Left ventricle myocardium inferior (tissue), 1 donor: ENCODE measurements around the gene GMPPA. TPM values are rescaled to one million over a fixed set of nuclear protein-coding genes. Genes with fewer than 3 reads are reported as not detected.
A peak's percentile ranks its signal among the peaks of the same experiment; 100 is the strongest.

Experiments
- DNase-seq: peaks from one replicate; pipeline ENCODE4 v3.0.0-alpha.2; 2020
- H3K27ac ChIP-seq: fragments of 200-600 bp; replicated peaks from 2 replicates; pipeline ENCODE4 v1.8.0; 2021
- H3K27me3 ChIP-seq: fragments of 200-600 bp; 2 replicates; pipeline ENCODE4 v1.8.0; 2021; ENCODE audit warnings: low read depth
- H3K36me3 ChIP-seq: fragments of 200-600 bp; 2 replicates; pipeline ENCODE4 v1.8.0; 2021
- H3K4me1 ChIP-seq: fragments of 200-600 bp; 2 replicates; pipeline ENCODE4 v1.8.0; 2021
- H3K4me3 ChIP-seq: fragments of 200-600 bp; 2 replicates; pipeline ENCODE4 v1.8.0; 2021; ENCODE audit warnings: mild to moderate bottlenecking, moderate library complexity
- H3K9me3 ChIP-seq: fragments of 200-600 bp; replicated peaks from 2 replicates; pipeline ENCODE4 v1.8.0; 2021
- intact Hi-C: fragments of 100-400 bp; cut with micrococcal nuclease; formaldehyde crosslinking; loops from one replicate; pipeline ENCODE4 v1.11.0; 2022
- total RNA-seq: library from RNA; stranded (reverse); fragmentation: NEBNext Ultra II Directional; extraction: Animal tissue kit (Norgen Biotek cat#: 25700); gene quantifications from one replicate; pipeline ENCODE4 v1.2.1, GENCODE V29; 2021
- TF ChIP-seq, protein P1 (sequence below): fragments of 200-600 bp; IDR thresholded peaks from 2 replicates; pipeline ENCODE4 v1.8.0; 2021; ENCODE audit warnings: antibody characterized with exemption, mild to moderate bottlenecking, borderline replicate concordance
- donor health status: DM: no; HTN: yes; CAD: no; lungs with severe emphysema.

The GMPPA gene
- total RNA-seq, 1 donor from 2014 or later = 22.0 TPM

GRCh38 chr2:219460424-219460926, 38.2 kb upstream of the GMPPA start:
- DNase-seq = peak; percentile 77
- Histone ChIP-seq H3K36me3 (peaks cover 9% of the 10 kb centered on the region), H3K4me1 (peaks cover 57% of the 10 kb centered on the region), H3K9me3 (no peaks in the 10 kb centered on the region), H3K27me3 (peaks cover 16% of the 10 kb centered on the region), H3K27ac (peak overlapping the region; percentile 87), H3K4me3 (peak overlapping the region; percentile 64)
- TF ChIP-seq, protein P1, sequence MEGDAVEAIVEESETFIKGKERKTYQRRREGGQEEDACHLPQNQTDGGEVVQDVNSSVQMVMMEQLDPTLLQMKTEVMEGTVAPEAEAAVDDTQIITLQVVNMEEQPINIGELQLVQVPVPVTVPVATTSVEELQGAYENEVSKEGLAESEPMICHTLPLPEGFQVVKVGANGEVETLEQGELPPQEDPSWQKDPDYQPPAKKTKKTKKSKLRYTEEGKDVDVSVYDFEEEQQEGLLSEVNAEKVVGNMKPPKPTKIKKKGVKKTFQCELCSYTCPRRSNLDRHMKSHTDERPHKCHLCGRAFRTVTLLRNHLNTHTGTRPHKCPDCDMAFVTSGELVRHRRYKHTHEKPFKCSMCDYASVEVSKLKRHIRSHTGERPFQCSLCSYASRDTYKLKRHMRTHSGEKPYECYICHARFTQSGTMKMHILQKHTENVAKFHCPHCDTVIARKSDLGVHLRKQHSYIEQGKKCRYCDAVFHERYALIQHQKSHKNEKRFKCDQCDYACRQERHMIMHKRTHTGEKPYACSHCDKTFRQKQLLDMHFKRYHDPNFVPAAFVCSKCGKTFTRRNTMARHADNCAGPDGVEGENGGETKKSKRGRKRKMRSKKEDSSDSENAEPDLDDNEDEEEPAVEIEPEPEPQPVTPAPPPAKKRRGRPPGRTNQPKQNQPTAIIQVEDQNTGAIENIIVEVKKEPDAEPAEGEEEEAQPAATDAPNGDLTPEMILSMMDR = no peak
- intact Hi-C loops = no loop called here

DNA sequence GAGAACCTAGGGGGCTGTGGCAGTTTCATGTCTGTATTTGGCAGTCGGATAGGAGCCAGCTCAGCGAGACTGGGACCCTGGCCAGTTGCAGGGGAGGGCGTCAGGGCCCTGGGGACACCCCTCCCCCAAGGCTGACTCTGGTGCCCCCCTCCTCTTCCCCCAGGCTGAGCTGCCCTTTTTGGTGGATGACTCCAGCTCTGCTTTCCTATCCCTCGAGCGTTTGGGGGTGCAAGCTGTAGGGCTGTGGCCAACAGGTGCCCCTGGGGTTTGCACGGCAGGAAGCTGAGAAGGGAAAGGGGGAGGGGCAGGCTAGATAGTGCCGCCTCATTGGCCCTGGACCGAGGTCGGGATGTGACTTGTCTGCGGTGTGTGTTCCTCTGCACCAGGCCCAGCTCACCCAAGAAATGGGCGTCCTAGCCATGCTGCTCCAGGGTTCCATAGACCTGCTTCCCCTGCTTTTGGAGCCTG, 37.6 kb upstream of the GMPPA start:
- DNase-seq = peak; percentile 60
- H3K27me3 ChIP-seq = peaks cover 16% of the 10 kb centered on the region
- TF ChIP-seq, protein P1 = no peak
- peaks cover 64% of the 10 kb centered on the region for H3K4me1 ChIP-seq
- H3K36me3 ChIP-seq = peaks cover 9% of the 10 kb centered on the region
- peak overlapping the region; percentile 87 for H3K27ac ChIP-seq
- intact Hi-C loops = no loop called here
- H3K9me3 ChIP-seq = no peaks in the 10 kb centered on the region
- peak overlapping the region; percentile 64 for H3K4me3 ChIP-seq

DNA sequence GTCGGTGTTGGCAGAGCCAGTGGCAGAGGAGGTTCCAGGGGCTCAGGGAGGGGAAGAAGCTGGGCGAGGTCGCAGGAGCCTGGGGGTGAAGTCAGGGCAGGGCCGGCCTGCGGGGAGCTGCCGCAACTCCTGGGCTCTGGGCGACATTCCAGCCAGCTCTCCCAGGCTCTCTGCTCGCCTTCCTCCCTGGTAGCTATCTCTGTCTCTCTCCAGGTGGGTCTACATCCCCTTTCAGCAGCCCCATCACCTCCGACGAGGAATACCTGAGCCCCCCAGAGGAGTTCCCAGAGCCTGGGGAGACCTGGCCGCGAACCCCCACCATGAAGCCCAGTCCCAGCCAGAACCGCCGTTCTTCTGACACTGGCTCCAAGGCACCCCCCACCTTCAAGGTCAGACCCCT, 37.0 kb upstream of the GMPPA start:
- intact Hi-C loops = no loop called here
- DNase-seq = no peak
- Histone ChIP-seq H3K36me3 (peaks cover 9% of the 10 kb centered on the region), H3K9me3 (no peaks in the 10 kb centered on the region), H3K4me1 (peaks cover 69% of the 10 kb centered on the region), H3K27ac (peak overlapping the region; percentile 87), H3K27me3 (peaks cover 16% of the 10 kb centered on the region), H3K4me3 (peak overlapping the region; percentile 64)
- TF ChIP-seq, protein P1 = no peak

DNA sequence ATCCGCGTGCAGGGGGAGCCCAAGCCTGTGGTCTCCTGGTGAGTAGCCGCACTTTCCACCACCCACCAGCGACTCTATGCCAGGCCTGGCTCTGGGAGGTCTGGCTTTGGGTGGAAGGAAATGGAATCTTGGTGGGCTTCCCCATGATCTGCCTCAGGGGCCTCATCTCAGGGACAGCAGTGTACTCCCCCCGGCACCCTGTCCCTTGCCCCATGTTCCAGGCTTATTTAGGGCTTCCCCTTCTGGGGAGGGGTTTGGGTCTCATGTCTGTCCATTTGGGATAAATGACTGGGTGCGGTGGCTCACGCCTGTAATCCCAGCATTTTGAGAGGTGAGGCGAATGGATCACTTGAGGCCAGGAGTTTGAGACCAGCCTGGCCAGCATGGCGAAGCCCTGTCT, 36.3 kb upstream of the GMPPA start:
- Histone ChIP-seq H3K4me3 (peak overlapping the region; percentile 64), H3K4me1 (peaks cover 76% of the 10 kb centered on the region), H3K9me3 (no peaks in the 10 kb centered on the region), H3K36me3 (peaks cover 9% of the 10 kb centered on the region), H3K27me3 (peaks cover 16% of the 10 kb centered on the region), H3K27ac (peak overlapping the region; percentile 87)
- TF ChIP-seq, protein P1 = no peak
- no peak for DNase-seq
- intact Hi-C loops = no loop called here

- H3K36me3 ChIP-seq = peaks cover 14% of the 10 kb centered on the region
- no peaks in the 10 kb centered on the region for H3K9me3 ChIP-seq
- intact Hi-C loops = no loop called here
- TF ChIP-seq, protein P1 = no peak
- H3K27ac ChIP-seq = peak overlapping the region; percentile 46
- peaks cover 80% of the 10 kb centered on the region for H3K4me1 ChIP-seq
- H3K27me3 ChIP-seq = peaks cover 12% of the 10 kb centered on the region
- DNase-seq = no peak
- peak overlapping the region; percentile 19 for H3K4me3 ChIP-seq
Measured at GRCh38 chr2:219464286-219465032, 34.2 kb upstream of the GMPPA start.
